Measurements from ENCODE around the gene AUTS2.

AUTS2 gene

GRCh38 chr7:69692611-69693010 lies 94.3 kb downstream of the AUTS2 start:
- no peak for DNase-seq

DNA sequence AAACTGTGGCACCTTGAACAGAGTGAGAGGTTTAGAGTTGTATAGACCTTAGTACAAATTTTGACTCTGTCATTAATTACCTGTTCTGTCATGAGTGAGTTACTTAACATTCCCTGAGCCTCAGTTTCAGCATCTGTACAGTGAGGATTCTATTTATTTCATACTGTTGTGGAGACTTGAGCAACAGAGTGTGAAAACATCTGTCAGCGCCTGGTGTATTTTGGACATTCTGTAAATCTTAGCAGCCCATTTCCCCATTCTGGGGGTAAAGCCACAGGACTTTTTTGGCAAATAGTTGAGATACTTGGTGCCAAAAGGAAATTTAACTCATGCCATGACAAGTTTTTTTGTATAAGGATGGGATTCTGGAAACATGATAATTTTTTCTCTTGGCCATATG lies 94.8 kb downstream of the AUTS2 start:
- no peak for DNase-seq

DNA sequence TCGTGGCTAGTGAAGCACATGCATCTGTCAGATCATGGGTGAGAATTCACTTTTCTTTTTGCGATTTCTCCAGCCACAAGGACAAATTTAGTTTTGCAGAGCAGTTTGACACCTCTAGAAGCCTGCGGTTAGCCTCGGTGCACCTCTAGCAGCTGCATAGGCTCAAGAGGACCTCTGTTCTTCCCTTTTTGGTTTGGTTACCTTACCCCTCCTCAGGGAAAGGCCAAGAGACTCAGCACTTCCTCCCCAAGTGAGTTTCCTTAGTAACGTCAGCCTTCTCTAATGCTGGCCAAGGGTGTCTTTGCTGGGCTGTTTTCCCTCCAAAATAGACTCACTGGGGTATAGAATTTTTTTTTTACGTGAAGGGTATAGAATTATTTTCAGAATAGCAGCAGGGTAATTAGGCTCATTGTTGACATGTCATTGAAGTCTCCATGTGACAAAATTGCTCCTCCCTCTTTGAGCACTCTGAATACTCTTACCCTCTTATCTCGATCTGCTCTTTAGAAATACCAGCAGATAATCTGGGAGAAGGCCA lies 97.8 kb downstream of the AUTS2 start:
- DNase-seq: peak; percentile 76

DNA sequence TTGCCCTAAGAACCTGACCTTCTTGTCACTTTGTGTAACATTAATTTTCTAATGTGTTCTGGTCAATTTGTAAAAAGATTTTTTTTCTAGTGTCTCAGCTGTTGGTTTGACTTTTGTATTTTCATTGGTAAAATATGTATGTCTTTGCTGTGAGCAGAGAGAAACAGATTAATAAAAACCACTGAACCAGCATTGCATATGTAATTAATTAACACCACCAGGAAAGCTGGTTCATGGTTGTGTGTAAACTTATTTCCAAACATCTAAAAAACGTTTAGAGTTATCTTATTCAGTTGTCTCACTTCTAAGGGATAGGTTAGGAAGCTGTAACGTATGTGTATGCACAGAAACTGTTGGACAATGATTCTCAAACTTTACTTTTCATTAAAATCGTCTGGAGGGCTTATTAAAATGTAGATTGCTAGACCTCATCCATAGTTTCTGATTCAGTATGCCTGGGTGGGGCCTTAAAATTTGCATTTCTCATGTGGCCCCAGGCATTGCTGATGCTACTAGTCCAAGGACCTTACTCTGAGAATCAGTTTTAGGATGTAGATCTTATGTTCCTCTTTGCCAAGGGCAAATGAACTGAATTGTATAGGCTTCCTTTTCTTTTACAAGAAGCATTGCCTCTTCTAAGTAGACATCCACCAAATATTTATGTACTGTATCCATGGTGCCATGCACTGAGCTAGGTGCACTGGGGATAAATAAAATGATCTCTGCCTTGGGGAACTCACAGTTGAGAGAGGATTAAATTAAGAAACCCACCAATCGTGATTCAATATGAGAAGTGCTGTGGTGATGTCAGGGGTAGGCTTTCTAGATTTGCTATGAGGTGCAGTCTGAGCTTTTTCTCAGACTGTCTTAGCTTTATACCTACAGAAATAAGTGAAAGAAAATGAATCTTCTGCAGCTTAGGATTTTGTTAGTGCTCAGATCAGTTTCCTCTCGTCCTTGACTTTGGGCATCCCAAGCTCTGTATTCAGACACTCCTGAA lies 98.7 kb downstream of the AUTS2 start:
- no peak for DNase-seq

- no peak for DNase-seq
These were observed 100.0 kb downstream of the AUTS2 start for GRCh38 chr7:69698109-69698825.

- DNase-seq: no peak
These were observed 101.7 kb downstream of the AUTS2 start for GRCh38 chr7:69699931-69700330.

- DNase-seq: no peak
These were observed 102.1 kb downstream of the AUTS2 start for GRCh38 chr7:69700331-69700730.

DNA sequence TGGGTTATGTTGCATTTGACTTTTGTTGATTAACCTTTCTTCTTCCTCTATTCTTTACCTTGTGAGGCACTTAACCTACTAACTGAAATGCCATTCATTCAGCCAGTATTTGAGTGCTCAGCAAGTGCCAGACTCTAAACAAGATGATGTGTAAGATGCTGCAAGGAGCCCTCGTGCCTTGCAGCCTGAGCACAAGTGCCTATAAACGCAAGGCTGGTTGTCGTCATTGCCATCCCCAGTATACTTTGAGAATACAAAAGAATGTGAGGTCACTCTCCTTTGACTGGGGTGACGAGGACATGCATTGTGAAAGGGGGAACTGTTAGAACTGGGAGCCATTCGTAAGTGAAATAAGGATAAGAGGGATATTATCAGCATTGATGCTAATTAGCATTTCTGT lies 103.0 kb downstream of the AUTS2 start:
- DNase-seq: no peak

GRCh38 chr7:69702357-69702756 lies 104.1 kb downstream of the AUTS2 start:
- no peak for DNase-seq

DNA sequence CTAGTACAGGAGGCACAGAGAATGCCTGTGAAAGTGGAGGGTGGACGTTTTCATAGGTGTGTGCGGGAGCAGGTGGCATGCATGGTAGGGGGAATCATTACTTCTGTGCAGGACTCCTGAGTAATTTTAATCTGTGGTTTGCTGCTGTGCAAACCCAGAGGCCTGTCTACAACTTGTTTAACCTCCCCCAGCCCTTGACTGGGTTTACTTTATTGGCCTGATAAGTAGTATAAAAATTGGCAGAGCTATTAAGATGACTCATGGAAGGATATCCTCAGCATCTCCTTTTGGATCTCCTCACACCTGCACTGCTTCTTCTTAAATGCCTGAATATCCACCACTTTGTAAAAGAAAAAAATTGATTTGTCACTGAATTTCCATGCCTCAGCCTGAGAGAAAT lies 104.8 kb downstream of the AUTS2 start:
- no peak for DNase-seq

GRCh38 chr7:69706070-69706469 lies 107.8 kb downstream of the AUTS2 start:
- no peak for DNase-seq

- DNase-seq: peak; percentile 28
These were observed 110.6 kb downstream of the AUTS2 start for GRCh38 chr7:69708857-69709256.

DNA sequence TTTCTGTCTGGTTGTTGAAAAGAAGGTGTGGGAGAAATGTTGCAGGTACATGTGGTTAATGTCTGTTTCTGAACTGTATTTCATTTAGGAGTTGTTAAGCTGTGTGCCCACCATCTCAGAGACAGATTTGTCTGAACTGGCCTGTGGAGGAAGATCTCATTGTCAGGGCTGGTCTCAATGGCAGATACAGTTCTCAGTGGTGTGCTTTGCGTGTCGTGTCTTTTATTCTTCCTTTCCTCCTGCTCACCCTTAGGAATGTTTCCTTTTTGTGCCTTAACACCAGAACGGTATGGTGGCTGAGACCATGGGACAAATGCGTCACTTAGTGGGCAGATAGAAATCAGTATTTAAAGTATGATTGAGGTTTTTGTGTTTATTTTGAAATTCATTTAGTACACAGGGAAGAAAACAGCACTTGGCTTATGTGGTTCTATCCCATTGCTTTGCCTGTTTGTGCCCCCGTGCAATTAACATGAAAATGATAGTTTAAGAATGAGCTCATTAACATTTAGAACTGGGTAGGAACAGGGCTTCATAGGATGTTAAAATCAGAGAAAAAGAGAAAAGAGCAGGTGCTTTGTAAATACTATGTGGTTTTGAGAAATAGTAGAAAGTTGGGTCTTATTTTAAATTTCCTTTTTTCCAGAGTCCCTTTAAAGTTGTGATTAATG lies 112.6 kb downstream of the AUTS2 start:
- no peak for DNase-seq

DNA sequence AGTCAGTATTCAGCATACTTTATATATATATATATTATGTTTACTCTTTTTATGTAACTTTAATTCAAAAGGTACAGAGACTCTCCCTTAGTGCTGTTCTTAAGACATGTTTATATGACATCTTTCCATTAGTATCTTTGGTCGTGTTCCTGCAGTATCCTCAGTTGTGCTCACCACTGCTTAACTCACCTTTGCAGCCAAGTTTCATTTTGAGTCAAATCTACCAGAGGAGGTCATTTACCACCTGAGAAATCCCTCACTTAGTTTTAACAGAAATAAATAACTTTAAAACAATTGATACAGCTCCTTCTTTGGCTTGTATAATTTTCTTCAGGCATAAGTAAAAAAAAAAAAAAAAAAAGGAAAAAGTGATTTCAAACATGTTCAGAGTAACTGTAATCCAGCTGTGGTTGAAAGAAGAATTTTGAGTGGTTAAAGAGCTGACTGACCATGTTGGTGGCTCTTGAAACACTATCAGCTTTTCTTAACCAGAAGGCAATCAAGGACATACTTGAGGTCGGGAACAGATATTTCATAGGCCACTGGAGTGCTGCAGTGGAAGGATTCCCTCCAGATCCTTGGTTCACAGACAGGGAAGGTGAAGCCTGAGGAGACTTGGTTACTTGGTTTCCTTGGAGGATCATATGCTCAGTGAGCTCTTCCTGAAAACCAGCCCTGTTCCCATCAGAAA lies 116.8 kb downstream of the AUTS2 start:
- DNase-seq: no peak

- no peak for DNase-seq
These were observed 118.9 kb downstream of the AUTS2 start for GRCh38 chr7:69717221-69717620.

DNA sequence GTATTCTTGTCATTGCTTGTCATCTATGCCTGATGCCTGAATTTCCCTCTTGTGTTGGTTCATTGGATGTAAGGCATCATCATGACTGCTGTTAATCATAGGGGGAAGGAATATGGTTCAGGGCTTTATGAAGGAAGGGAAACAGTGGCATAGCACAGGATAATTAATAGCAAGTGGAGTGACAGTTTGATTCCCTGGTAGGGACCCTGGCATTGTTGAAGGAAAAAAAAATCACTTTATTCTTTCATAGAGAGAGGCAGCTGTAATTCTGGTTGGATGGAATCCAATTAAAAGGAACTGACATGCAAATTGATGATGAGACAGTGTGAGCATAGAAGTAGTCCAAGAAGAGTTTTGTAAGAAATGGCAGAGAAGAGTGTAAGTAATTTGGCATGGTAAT lies 121.4 kb downstream of the AUTS2 start:
- no peak for DNase-seq

- no peak for DNase-seq
These were observed 124.6 kb downstream of the AUTS2 start for GRCh38 chr7:69722843-69723242.

DNA sequence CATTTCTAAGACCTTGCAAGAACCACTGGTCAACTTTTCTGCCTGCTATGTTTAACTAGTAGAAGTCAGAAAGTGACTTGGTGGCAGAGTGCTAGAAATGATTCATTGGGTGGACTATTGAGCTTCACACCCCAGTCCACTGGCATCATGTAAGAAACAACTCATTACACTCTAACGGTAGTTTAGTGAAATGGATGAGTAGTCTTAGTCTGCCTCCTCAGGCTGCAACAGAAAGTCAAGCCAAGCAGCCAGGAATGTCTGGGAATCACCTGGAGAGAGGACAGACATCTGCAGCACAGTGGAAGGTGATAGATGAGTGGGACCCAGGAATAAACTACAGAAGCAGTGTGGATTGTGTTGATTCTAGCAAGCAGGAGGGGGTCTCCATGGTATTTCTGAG lies 125.4 kb downstream of the AUTS2 start:
- no peak for DNase-seq

DNA sequence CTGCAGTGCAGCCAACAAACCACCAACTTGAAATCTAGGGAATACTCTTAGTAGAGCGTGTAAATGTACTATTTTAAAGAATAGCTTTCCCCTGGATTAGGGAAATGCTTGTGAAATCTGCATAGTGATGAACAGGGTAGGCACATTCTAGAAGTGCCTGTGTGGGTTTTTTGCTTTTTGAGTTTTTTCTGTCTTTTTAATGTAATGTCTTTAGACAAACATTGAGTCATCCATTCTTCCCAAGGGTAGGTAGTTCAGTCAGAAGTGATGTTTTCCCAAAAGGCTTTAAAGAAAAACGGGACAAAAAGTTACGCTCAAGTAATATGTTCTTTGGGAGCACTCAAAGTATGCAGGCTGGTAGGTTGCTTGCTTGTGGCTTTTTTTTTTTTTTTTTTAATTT lies 130.0 kb downstream of the AUTS2 start:
- no peak for DNase-seq

DNA sequence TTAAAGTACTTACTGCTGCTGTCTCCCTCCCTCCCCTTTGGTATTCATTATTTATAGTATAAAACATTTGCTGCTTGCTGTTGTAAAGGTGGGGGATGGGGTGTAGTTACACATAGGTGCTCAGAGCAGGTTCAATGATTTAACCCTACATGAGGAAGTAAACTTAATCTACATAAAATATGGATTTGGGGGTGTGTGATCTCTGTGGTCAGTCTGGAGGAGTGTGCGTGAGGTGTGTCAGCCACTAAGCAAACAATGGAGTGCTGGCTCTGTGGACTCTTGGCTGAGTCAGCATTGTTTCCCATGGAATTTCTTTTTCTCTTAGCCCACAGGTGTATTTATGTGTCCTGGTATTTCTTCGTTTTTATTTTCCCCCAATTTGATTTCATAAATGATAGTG lies 133.9 kb downstream of the AUTS2 start:
- DNase-seq: no peak

DNA sequence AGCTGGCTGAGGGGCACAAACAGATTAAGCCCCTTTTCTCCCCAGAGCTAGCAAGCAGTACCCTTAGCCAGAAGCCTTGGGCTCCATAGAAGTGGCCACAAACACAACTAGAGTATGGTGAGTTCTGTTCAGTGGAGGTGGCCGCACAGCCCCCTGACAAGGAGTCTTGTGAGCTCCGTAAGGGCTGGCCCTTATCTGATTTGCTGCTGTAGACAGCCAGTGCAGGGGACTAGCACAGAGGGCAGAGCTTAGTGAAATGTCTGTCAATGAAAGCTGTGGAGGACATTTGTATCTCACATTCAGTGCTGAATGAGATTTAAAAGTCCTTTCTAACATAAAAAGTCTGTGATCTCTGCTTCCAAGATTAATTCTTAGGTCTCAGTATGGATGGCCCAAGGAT lies 137.3 kb downstream of the AUTS2 start:
- DNase-seq: no peak

DNA sequence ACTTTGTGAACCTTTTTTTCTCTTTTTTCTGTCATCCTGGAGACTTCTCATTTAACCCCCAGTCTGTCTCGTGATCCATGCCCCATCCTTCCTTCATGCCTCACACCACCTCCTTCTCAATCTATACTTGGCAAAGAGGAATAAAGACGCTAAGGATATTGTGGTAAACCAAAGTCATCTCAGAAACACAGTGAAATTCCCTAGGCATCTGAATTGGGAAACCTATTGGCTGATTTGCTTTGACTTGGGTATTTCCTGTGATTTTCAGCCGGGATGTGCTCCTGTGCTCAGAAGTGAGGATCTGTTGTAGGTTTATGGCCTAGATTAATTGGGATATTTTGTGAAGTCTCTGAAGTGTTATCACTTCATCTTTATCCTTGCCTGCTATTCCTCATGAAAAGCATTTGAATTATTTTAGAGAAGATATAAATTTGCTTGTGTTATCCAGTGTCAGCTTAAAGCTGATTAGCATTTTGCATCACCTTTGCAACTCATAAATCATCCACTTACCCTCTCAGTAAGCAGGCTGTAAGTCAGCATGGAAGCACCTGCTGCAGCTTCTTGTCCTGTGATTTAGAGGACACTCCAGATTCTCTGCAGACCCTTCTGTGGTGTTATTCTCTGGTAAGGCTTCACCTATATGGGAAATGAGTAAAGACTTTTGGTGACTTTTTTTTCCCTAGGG lies 138.0 kb downstream of the AUTS2 start:
- DNase-seq: no peak

All from NK-92 treated with Interleukin-12 subunit alpha and Interleukin-12 subunit beta, amount 100 ng/mL, for 24 hours (cell line).